HG02884 (cell line): ENCODE measurements around the gene IL6.
A peak's percentile ranks its signal among the peaks of the same experiment; 100 is the strongest.
"Not testable (repeated sequence)": the region's sequence is repeated elsewhere in the genome, so short reads cannot be mapped to it uniquely, and the experiment has no call there.

Experiments used
- ATAC-seq: cut with Tn5 transposase; IDR thresholded peaks from one replicate; pipeline ENCODE4 v1.9.1; 2021; ENCODE audit warnings: mild to moderate bottlenecking, moderate library complexity; ENCODE audit not compliant: unreplicated experiment

Gene IL6

GRCh38 chr7:22703978-22704610 lies 22.9 kb upstream of the IL6 start:
- not testable (repeated sequence) for ATAC-seq

- not testable (repeated sequence) for ATAC-seq
Observed at GRCh38 chr7:22704722-22705121, 22.3 kb upstream of the IL6 start.

GRCh38 chr7:22705874-22706273 lies 21.1 kb upstream of the IL6 start:
- ATAC-seq = not testable (repeated sequence)

- not testable (repeated sequence) for ATAC-seq
Observed at GRCh38 chr7:22707026-22707691, 19.8 kb upstream of the IL6 start.

- ATAC-seq = not testable (repeated sequence)
Observed at GRCh38 chr7:22708214-22708613, 18.8 kb upstream of the IL6 start.

- not testable (repeated sequence) for ATAC-seq
Observed at GRCh38 chr7:22708677-22709061, 18.3 kb upstream of the IL6 start.

- ATAC-seq = not testable (repeated sequence)
Observed at GRCh38 chr7:22709062-22709829, 17.8 kb upstream of the IL6 start.

- no peak for ATAC-seq
Observed at GRCh38 chr7:22709857-22710256, 17.1 kb upstream of the IL6 start.

- ATAC-seq = peak; percentile 79
Observed at GRCh38 chr7:22712999-22713398, 14.0 kb upstream of the IL6 start.

GRCh38 chr7:22713463-22713862 lies 13.5 kb upstream of the IL6 start:
- ATAC-seq = no peak

- no peak for ATAC-seq
Observed at GRCh38 chr7:22715969-22716368, 11.0 kb upstream of the IL6 start.

- ATAC-seq = no peak
Observed at GRCh38 chr7:22717760-22718159, 9.2 kb upstream of the IL6 start.

GRCh38 chr7:22718200-22718711 lies 8.7 kb upstream of the IL6 start:
- ATAC-seq = no peak

GRCh38 chr7:22718911-22719420 lies 8.0 kb upstream of the IL6 start:
- no peak for ATAC-seq

- ATAC-seq = no peak
Observed at GRCh38 chr7:22720791-22721786, 5.9 kb upstream of the IL6 start.

GRCh38 chr7:22722536-22723180 lies 4.3 kb upstream of the IL6 start:
- ATAC-seq = no peak

- no peak for ATAC-seq
Observed at GRCh38 chr7:22723181-22723601, 3.8 kb upstream of the IL6 start.

- ATAC-seq = no peak
Observed at GRCh38 chr7:22723637-22724036, 3.4 kb upstream of the IL6 start.

- no peak for ATAC-seq
Observed at GRCh38 chr7:22724861-22725260, 2.1 kb upstream of the IL6 start.

- ATAC-seq = no peak
Observed at GRCh38 chr7:22725585-22725984, 1.4 kb upstream of the IL6 start.
